Hindlimb muscle (tissue), 1 donor: Measurements from ENCODE around the gene TCF20. TPM values are rescaled to one million over a fixed set of nuclear protein-coding genes. Genes with fewer than 3 reads are reported as not detected.

Experiments used
- DNase-seq: peaks from one replicate; pipeline ENCODE4 v3.0.0-alpha.2; 2013
- polyA plus RNA-seq: library from polyadenylated mRNA; unstranded; fragments of 120-200 nt; gene quantifications from one replicate; pipeline ENCODE4 v1.2.1, GENCODE V29; 2013; ENCODE audit not compliant: insufficient read length

The TCF20 gene
- polyA plus RNA-seq, 1 donor, result 10.3 TPM

- DNase-seq, result no peak
Measured at GRCh38 chr22:42300259-42301076, 30.0 kb upstream of the TCF20 start.

GRCh38 chr22:42299586-42300258 is 29.3 kb upstream of the TCF20 start:
- no peak for DNase-seq

GRCh38 chr22:42298746-42299145 is 28.3 kb upstream of the TCF20 start:
- DNase-seq, result no peak

DNA sequence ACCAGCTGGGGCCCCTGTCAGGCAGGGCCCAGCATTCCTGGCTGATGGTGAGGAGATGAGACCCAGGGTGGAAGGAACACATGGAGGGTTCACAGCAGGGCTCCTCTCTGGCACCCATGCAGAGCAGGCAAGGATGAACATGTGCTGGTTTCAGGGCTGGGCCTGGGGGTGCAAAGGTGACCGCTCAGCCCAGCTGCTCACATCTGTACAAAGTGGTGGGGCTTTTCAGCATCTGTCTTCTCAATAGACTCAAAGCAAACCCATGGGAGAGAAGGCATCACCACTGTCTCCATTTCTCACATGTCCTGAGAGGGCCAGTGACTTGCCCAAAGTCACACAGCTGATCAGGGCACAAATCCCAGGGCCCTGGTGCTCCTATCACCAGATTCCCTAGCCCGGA is 27.3 kb upstream of the TCF20 start:
- no peak for DNase-seq

- DNase-seq, result no peak
Measured at GRCh38 chr22:42296883-42297282, 26.4 kb upstream of the TCF20 start.

DNA sequence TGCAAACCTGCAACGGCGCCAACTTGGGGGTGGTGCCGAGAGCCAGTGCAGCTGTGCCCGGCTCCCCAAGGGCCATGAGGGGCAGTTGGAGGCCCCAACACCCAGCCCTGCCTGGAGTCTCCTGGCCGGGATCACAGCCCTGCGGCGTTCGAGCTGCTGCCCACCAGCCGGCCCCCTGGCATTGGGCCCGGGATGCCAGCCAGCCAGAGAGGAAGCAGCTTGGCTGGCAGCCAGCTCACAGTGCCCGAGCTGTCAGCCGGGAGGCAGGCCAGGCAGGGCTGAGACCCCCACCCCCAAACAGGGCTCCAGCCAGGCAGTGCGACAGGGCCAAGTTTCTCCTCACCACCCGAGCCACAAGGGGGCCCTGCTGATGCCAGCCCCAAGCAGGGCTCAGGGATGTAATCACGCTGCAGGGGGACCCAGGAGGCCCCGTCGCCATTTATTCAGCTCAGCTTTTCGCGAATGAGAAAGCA is 26.0 kb upstream of the TCF20 start:
- DNase-seq, result peak; percentile 32

- DNase-seq, result no peak
Measured at GRCh38 chr22:42294034-42294985, 23.9 kb upstream of the TCF20 start.

GRCh38 chr22:42292732-42293520 is 22.5 kb upstream of the TCF20 start:
- DNase-seq, result no peak

GRCh38 chr22:42291287-42291686 is 20.8 kb upstream of the TCF20 start:
- no peak for DNase-seq

GRCh38 chr22:42289671-42290541 is 19.5 kb upstream of the TCF20 start:
- no peak for DNase-seq

DNA sequence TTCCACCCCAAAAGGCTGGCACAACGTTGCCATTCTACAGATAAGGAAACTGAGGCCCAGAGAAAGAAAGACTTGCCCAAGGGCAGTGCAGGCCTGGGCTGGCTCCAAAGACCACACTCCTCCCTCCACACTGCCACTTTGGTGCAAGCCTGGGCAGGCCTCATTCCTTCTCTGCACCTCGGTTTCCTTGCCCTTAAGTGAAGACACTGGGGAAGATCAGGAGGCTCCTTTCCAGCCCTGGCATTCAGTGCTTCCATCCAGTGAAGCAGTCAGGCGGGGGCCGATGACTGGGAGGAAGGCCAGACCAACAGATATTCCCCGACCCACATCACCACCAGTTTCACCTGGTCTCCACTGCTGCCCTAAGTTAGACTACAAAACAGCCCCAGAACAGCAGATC is 18.3 kb upstream of the TCF20 start:
- no peak for DNase-seq

DNA sequence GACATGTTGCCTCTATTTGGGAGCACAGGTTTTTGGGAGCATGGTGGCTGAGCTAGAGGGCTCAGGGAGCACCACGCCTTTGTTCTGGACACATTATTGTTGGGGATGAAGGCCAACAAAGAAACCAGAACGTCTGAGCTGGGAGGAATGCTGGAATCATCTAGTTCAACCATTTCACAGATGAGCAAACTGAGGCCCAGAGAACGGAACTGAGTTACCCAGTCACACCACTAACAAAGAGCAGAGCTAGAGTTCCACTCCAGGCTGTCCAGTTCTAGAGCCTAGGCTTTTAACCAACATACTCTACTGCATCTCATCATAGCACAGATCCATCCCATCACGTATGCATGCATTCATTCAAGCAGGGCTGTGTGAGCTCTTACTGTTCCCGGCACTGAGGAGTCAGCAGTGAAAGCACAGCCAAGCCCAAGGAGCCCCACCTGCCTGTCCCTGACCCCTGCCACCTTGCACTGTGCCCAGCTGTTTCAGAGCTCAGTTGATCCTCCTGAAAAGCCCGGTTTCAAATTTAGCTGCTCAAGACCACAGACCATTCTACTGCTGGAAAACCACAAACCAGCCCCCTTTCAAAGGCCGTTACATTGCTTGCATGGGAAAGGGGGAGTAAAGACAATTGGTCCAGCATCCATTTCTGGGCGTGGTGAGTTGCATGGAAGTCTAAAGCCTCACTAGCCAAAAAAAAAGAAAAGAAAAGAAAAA is 16.9 kb upstream of the TCF20 start:
- DNase-seq, result no peak

DNA sequence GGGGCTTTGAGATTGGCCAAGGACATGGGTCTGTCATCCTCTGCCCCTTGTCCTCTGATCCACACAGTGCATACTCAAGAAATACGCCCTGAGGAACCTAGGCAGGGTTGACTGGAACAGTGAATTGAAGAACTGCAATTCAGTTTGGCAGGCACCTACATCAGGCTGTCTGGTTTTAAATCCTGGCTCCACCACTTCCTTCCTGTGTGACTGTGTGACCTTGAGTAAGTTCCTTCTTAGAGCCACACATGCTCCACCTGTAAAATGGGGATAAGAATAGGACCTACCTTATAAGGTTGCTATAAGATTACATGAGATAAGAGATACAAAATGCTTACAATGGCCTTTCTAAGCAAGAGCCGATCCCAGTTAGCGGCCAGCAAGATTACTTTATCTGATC is 15.8 kb upstream of the TCF20 start:
- no peak for DNase-seq

DNA sequence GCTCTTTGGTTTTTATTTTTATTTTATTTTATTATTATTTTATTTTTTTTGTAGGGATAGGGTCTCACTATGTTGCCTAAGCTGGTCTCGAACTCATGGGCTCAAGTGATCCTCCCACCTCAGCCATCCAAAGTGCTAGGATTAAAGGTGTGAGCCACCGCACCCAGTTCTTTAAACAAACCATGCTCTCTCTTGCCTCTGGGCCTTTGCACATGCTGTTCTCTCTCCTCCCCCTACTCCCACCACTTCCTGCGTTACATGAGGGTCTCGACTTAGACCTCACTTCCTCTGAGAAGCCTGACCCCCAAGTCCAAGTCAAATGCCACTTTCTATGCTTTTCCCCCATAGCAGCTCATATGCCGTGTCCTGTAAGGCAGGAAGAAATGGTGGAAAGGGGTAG is 15.2 kb upstream of the TCF20 start:
- DNase-seq, result no peak

GRCh38 chr22:42284643-42285181 is 14.3 kb upstream of the TCF20 start:
- DNase-seq, result no peak

GRCh38 chr22:42284202-42284591 is 13.7 kb upstream of the TCF20 start:
- DNase-seq, result no peak

DNA sequence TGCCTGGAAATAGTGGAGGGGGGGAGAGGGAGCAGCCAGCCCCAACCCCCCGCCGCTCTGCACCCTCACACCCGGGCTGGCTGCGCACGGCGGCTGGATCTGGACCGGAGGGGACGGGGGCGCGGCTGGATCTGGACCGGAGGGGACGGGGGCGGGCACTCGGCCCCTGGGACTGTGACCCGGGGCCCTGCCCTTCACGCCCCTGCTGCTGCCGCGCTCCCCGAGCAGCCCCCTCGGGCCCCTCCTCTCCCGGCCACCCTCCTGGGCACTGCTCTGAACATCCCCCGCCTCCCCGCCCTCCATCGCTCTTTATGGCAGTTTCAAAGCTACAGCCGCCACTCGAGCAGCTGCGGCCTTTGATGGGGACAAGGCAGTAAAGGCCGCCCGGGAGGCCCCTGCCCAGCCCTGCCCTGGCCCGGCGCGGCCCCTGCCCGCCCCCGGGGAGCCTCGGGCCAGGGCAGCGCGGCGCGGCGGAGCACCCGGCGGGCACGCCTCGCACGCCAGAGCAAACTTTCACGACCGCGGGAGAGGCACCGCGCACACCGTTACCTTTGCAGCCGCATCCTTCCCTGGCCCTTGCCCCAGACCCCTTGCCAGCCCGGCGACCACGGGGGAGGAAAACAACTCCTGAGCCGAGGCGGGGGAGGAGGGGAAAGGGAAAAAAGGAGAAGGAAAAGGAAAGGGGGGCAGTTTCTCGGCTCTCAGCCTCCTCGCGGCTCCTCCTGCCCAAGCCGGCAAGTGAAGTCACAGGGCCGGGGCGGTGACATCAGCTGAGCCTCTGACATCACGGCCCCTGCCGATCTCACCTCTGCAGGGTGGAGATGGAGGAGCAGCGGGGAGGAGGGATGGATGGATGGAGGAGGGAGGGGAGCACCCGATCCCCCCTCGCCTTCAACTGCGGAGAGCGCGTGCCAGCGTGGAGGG is 13.1 kb upstream of the TCF20 start:
- DNase-seq, result no peak

DNA sequence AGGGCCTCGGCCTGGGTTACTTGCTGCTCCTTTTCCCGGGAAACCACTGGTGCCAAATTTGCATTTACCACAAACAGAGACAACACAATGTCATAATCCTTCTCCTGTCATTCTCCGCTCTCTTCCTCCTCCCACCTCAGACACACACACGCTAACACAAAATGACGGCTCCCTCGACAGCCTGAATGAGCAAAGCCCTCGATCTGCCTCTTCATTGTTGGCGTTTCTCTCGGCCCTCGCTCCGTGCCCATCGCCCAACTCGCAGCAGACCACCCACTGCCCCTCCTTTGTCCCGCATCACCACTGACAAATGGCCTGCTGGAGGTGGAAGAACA is 12.5 kb upstream of the TCF20 start:
- DNase-seq, result no peak
